ENCODE data around the gene POLR3GL.

POLR3GL gene, protein sequence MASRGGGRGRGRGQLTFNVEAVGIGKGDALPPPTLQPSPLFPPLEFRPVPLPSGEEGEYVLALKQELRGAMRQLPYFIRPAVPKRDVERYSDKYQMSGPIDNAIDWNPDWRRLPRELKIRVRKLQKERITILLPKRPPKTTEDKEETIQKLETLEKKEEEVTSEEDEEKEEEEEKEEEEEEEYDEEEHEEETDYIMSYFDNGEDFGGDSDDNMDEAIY

DNA sequence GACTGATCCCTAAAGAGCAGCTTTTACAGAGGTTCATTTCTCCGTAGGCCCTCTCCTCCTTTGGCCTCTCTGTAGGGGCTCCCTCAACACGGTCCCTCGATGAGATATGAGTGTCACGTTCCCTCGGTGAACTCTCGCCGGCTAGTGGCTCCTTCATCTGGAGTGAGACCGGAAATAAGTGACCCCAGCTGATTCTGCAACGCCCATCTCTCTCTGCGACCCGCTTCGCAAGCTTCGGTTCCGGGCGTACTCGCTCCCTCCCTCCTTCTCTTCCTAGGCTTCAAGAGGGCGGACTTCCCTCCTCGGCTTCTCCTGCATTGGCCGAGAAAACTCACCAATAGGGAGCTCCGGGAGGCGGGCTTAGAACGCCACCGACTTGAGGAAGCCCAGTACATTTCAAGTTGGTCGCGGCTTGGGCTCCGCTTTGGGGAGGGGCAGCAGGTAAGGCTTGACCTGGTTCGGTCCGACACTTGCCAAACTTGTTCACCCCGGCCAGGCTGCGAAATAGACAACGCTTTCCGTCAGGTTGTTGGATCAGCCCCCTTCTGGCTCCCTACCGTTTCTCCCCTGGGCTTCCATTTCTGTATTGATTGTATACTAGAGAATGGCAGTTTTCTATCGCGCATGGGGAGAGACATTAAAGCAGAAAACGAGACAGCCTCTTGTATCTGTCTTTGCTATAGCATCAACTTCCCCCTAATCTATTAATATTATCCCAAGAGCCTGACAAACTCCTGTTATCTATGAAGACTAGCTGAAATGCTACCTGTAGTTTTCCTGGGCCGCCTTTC is at the start of gene POLR3GL, which contains the start of gene ANKRD34A:
TSS of gene POLR3GL (plus strand) at position 363 of the 791 bp plus-strand sequence. CDS start 10,176 bp downstream, outside the sequence.
TSS of gene ANKRD34A (minus strand) at position 248 of the 791 bp plus-strand sequence. CDS start 2,816 bp downstream, outside the sequence.
- peak within 1 kb of the TSS; percentile 62 for H3K27ac ChIP-seq
- peak within 1 kb of the TSS; percentile 53 for H3K4me3 ChIP-seq (ENCODE audit: low read depth, low read length)
- H3K9me3 ChIP-seq (ENCODE audit: severe bottlenecking): peaks cover 5% of the 10 kb centered on the region
- peak; percentile 100 for DNase-seq
- H3K36me3 ChIP-seq: no peaks in the 10 kb centered on the region
- TF ChIP-seq, protein P1, sequence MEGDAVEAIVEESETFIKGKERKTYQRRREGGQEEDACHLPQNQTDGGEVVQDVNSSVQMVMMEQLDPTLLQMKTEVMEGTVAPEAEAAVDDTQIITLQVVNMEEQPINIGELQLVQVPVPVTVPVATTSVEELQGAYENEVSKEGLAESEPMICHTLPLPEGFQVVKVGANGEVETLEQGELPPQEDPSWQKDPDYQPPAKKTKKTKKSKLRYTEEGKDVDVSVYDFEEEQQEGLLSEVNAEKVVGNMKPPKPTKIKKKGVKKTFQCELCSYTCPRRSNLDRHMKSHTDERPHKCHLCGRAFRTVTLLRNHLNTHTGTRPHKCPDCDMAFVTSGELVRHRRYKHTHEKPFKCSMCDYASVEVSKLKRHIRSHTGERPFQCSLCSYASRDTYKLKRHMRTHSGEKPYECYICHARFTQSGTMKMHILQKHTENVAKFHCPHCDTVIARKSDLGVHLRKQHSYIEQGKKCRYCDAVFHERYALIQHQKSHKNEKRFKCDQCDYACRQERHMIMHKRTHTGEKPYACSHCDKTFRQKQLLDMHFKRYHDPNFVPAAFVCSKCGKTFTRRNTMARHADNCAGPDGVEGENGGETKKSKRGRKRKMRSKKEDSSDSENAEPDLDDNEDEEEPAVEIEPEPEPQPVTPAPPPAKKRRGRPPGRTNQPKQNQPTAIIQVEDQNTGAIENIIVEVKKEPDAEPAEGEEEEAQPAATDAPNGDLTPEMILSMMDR (IDR thresholded peaks at IDR 0.05; ENCODE audit: low read depth, low read length): peak; percentile 21; the same call in 1 of the 2 replicates
- no peaks in the 10 kb centered on the region for H3K27me3 ChIP-seq (ENCODE audit: insufficient read depth, low read depth, severe bottlenecking)

DNA sequence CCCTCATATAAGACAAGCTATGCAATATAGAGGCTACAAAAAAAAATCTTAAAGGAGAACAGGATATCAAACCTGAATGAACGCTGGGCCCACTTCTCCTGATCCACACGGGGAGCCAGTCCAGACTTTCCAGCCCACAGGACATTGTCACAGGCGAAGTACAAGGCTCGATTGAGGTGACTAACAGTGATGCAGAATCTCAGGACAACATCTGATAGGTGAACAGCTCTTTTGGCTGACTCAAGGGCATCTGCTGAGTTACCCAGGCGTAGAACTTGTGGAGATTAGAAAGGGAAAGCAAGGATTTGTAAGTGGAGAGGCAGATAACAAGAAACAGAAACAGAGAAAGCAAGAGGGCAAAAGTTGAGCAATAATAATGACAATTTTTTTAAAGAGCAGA is 47.7 kb upstream of the POLR3GL start:
- Histone ChIP-seq H3K4me3 (ENCODE audit: low read depth, low read length) (no peak overlapping the region), H3K9me3 (ENCODE audit: severe bottlenecking) (no peaks in the 10 kb centered on the region), H3K27ac (no peak overlapping the region), H3K36me3 (peaks cover 51% of the 10 kb centered on the region), H3K27me3 (ENCODE audit: insufficient read depth, low read depth, severe bottlenecking) (no peaks in the 10 kb centered on the region)
- DNase-seq: no peak
- TF ChIP-seq, protein P1 (IDR thresholded peaks at IDR 0.05; ENCODE audit: low read depth, low read length): no peak

DNA sequence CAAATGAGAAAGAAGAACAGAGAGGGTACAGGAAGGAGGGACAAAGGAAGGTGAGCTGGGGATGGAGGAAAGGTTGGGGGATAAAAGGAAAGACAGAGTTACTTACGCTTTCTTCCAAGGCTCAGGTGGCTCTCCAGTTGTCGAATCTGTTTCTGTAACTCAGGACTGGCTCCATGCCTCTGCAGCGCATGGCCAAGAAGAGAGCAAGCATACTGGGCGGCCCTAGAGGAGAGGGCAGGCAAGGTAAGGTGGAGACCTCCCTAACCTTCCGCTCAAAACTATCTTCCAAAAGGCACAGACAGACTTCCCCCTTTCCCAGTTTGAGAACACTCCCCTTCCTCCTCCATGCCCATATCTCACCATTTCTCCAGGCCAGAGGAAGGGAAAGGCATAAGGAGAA is 46.9 kb upstream of the POLR3GL start:
- no peak overlapping the region for H3K27ac ChIP-seq
- TF ChIP-seq, protein P1 (IDR thresholded peaks at IDR 0.05; ENCODE audit: low read depth, low read length): no peak
- no peaks in the 10 kb centered on the region for H3K9me3 ChIP-seq (ENCODE audit: severe bottlenecking)
- DNase-seq: no peak
- H3K4me3 ChIP-seq (ENCODE audit: low read depth, low read length): peak overlapping the region; percentile 65
- peaks cover 48% of the 10 kb centered on the region for H3K36me3 ChIP-seq
- H3K27me3 ChIP-seq (ENCODE audit: insufficient read depth, low read depth, severe bottlenecking): no peaks in the 10 kb centered on the region

DNA sequence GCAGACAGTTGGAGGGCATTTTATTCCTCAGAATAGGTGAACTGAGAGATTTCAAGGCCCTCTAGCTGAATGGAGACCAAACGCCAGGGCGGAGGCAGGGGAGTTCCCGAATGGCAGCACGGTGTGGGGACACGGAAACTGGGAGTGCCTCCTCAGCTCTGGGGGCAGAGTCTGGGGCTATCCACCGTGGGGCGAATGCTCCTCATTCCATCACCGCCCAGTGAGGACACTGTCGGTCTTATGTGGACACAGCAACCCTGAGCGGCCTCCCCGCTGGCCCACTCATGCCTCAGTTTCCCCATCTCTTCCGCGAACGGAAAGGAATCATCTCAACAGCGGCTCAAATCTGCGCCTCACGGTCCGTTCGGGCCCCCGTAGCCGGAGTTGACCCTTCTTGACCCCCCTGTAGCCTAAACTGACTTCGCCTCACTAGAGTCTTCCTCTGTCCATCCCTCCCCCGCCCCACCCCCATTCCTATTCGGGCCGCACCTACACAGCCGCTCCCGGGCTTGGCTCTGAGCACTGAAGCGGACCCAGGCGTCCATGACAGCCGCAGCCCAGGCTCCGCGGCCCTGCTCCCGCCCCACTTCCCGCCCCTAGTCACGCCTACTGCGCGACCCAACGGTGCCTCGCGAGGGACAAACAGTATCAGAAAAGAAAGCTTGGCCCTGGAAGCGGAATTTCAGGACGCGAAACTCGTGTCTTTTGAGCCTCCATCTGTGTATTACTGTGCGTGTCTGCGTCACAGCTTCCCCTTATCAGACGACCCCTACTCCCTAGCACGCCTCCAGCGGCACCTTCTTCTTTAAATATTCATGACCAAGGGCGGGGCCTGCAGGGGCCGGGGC is 46.1 kb upstream of the POLR3GL start, which contains the start of gene PEX11B:
TSS of gene PEX11B (minus strand) at position 574 of the 848 bp plus-strand sequence. CDS start at position 545, 29 bp downstream.
- Histone ChIP-seq H3K27me3 (ENCODE audit: insufficient read depth, low read depth, severe bottlenecking) (no peaks in the 10 kb centered on the region), H3K4me3 (ENCODE audit: low read depth, low read length) (peak within 1 kb of the TSS; percentile 65), H3K27ac (peak within 1 kb of the TSS; percentile 88), H3K36me3 (peaks cover 54% of the 10 kb centered on the region), H3K9me3 (ENCODE audit: severe bottlenecking) (no peaks in the 10 kb centered on the region)
- TF ChIP-seq, protein P1 (IDR thresholded peaks at IDR 0.05; ENCODE audit: low read depth, low read length): 0 out of 2 replicates have a peak, but pooled peaks have one; percentile 4
- peak; percentile 97 for DNase-seq
